Right hindlimb (tissue), 1 donor: ENCODE results near the gene NFX1.
"Not testable (repeated sequence)": the region's sequence is repeated elsewhere in the genome, so short reads cannot be mapped to it uniquely, and the experiment has no call there.

ENCODE experiments used
- DNase-seq: peaks from one replicate; pipeline ENCODE4 v3.0.0-alpha.2; 2018

NFX1 gene

GRCh38 chr9:33311953-33312352 lies 21.6 kb downstream of the NFX1 start:
- DNase-seq, result no peak

DNA sequence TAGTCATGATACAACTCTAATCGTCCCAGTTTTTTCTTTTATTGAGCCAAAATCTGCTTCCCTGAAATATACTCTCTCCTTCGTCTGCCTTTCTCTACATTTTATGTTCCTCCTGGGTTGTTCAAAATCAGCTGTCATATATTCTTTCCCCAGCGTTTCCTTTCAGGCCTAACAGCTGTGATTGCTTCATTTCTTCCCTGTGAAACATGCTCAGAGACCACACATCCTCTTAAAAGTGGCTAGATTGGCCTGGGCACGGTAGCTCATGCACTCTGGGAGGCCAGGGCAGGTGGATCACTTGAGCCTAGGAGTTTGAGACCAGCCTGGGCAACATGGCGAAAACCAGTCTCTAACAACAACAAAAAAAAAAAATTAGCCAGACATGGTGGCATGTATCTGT lies 25.1 kb downstream of the NFX1 start:
- DNase-seq, result no peak

DNA sequence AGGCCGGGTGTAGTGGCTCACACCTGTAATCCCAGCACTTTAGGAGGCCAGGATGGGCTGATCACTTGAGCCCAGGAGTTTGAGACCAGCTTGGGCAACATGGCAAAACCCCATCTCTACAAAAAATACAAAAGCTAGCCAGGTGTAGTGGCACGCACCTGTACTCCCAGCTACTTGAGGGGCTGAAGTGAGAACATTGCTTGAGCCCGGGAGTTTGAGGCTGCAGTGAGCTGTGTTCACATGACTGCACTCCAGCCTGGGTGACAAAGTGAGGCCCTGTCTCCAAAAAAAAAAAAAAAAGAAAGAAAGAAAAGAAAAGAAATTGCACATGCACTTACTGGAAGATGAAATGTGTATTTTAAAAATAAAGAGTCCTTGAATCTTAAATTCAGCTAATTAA lies 26.8 kb downstream of the NFX1 start:
- not testable (repeated sequence) for DNase-seq

DNA sequence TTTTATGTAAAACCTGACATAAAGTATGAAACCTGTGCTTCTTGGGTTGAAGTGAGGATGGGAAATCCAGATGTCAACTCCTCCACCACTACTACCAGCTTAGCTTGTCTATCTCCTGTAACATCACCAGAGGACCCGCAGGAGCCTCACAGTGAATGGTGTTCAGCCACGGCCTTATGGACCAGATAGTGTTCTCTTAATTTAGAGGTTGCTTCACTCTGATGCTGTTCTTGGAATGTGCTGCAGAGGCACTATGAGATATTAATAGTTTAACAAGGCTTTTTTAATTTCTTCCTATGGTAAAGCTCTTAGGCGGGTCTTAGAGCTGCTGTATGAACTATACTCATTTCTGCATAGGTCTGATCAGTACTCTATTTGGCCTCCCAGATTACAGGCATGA lies 27.9 kb downstream of the NFX1 start:
- no peak for DNase-seq

- no peak for DNase-seq
These were observed 28.5 kb downstream of the NFX1 start for GRCh38 chr9:33318781-33319180.

DNA sequence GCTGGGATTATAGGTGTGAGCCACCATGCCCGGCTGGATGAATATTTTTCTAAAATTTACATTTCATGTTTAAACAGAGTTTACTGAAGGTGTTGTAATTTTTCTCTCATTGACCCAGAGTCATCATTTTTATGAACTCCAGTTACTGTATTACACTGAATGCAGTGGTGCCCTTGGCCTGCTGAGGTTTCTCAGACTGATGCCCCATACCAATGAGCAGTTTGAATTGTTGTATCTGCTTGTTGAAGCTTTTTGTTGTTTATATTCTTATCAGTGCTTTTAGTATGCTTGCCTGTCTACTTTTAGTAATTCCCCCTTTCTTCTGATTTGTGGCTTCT lies 29.9 kb downstream of the NFX1 start:
- DNase-seq, result no peak

DNA sequence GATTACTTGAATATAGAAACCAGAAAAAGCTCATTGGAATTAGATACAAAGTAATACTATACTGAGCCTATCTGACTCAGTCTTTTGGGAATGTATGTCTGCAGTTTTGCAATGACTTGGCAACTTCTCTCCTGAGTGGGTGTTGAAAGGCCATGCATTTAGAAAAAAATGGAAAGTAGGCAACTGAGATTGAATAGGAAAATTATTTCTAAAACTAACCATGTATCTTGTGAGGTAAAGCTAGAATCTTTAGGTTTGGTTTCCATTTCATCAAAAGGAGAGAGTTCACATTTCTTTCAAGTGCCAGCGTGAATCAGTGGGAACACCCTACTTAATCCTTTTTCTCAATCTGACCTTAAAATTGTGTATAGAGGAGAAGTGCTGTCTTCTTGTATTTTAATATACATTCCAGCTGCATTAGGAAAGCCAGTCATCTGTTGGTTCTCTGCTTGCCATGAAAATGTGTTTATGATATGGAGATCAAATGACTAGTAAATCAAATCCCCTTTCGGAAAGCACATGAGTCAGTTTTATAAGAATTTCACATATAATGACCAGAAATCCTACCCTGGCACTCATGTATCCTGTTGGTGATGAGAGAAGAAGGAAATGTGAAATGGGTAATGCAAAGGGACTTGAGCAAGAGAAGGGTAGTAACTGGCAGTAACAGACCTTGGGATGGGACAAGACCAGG lies 30.4 kb downstream of the NFX1 start:
- DNase-seq, result no peak

- DNase-seq, result no peak
These were observed 38.8 kb downstream of the NFX1 start for GRCh38 chr9:33329117-33329563.

DNA sequence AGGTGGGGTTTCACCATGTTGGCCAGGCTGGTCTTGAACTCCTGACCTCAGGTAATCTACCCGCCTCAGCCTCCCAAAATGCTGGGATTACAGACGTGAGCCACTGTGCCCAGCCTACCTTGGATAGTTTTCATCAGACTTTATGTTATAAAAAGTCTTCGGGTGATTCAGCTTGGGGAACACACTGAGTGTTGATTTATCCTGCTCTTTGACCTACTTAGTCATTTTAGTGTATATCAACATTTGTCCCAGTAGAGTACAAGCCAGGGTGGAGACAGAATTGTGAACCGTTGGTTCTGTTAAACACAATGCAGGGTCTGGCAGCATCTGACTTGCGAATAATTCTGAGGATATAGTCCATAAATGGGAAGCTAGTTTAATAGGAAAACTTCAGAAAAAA lies 39.7 kb downstream of the NFX1 start:
- DNase-seq, result no peak

DNA sequence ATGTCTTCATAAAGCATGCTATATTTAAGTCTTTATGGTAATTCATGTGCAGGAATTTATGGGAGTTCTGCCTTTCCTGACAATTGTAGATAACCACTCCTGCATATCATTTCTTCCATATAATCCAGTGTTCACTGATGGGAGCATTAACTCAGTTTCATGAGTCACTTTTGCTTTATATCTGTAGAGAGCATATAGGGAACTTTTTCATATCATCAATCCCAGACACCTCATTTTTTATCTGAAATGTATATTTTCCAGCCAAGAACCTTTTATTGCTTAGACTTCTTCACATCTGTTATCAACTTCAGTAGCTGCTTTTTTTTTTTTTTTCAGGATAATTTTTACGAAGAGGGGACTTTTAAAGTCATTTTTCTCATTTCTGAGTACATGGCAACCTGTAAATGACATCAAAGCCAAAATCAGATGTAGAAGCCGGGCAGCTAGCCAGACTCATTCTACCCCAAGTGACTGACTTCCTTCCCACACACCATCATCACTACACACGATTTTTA lies 41.1 kb downstream of the NFX1 start:
- no peak for DNase-seq

DNA sequence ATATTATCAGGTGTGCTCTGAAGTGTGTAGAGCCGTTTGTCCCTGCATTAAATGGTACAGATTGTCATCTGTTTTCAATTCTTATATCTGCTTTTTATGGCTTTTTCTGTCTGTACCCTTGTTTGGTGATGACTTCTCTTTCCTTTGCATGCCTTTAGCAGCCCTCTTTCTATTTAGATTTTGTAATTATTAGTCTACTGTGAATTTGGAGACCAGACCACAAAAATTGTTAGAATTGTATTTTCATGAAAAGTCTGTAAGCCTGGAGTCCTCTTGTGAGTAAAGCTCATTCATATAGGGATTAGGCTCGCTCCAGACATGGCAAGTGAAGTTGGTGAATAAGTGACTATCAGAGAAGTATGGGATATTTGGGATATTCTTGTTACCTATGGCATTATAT lies 41.7 kb downstream of the NFX1 start:
- DNase-seq, result no peak

DNA sequence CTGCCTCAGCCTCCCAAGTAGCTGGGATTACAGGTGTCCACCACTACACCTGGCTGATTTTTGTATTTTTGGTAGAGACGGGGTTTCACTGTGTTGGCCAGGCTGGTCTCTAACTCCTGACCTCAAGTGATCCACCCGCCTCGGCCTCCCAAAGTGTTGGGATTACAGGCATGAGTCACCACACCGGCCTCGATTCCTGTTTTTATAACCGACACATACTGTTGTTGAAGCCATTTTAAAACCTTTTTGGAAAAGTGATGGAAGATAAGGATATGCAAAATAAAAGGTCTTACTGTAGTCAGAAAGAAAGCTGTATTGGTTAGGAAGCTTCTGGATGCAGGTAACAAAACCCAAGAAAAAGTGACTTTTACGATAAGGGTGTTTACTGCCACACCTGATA lies 42.6 kb downstream of the NFX1 start:
- DNase-seq, result not testable (repeated sequence)

- DNase-seq, result no peak
These were observed 49.9 kb downstream of the NFX1 start for GRCh38 chr9:33340186-33340585.

DNA sequence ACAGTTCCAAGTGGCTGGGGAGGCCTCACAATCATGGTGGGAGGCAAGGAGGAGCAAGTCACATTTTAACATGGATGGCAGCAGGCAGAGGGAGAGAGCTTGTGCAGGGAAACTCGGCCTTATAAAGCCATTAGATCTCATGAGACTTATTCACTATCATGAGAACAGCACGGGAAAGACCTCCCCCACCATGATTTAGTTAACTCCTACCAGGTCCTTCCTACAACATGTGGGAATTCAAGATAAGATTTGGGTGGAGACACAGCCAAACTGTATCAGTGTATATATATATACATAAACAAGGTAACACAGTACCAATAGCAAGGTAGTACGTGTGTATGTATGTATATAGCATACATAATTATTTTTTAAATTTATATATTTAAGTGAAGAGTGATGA lies 50.9 kb downstream of the NFX1 start:
- no peak for DNase-seq

GRCh38 chr9:33344145-33344544 lies 53.8 kb downstream of the NFX1 start:
- no peak for DNase-seq

- DNase-seq, result no peak
These were observed 56.2 kb downstream of the NFX1 start for GRCh38 chr9:33346564-33346963.

- no peak for DNase-seq
These were observed 58.7 kb downstream of the NFX1 start for GRCh38 chr9:33348998-33349397.

DNA sequence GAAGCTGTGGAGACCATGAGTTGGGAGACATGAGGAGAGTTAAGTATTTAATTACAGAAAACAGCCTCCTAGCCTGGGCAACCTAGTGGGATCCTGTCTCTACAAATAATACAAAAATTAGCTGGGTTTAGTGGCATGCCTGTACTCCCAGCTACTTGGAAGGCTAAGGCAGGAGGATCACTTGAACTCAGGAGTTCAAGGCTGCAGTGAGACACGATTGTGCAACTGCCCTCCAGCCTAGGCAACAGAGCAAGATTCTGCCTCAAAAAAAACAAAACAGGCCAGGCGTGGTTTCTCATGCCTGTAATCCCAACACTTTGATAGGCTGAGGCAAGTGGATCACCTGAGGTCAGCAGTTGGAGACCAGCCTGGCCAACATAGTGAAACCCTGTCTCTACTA lies 59.4 kb downstream of the NFX1 start:
- no peak for DNase-seq

GRCh38 chr9:33350310-33350709 lies 60.0 kb downstream of the NFX1 start:
- DNase-seq, result no peak

DNA sequence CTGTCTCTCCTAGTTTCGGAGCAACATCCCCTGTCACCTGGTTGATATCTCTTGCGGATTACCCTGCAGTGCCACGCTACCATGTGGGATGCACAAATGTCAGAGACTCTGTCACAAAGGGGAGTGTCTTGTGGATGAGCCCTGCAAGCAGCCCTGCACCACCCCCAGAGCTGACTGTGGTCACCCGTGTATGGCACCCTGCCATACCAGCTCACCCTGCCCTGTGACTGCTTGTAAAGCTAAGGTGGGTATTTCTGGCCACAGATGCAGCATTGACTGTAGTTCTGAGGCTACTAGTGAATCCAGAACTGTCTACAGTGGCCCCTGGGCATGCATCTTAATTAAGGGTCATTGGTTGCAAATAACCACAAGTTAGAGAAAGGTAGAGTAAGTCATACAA lies 61.2 kb downstream of the NFX1 start:
- no peak for DNase-seq

DNA sequence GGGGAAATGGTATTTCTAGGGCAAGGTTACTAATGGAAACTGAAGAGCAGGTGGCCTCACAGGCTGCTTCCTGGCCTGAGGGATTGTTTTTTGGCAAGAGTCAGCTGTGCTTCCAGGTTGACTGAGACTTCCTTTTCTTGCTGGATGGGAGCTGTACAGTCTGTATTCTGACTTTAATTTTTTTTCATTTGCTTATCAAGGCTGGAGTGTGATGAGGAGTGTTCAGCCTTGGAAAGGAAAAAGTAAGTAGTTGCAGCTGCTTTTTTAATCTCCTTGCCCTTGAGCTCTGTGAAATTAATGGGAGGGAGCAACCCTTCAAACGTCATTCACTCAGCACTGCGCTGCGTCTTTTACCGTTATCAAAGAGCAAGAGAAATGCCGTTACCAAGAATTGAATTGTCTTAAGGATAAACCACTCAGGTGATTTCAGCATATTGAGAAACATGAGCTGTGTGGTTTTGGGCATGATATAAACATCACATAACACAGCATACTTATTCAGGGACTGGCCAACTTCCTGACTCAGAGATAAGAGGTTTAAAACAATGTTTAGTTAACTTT lies 64.4 kb downstream of the NFX1 start:
- no peak for DNase-seq

DNA sequence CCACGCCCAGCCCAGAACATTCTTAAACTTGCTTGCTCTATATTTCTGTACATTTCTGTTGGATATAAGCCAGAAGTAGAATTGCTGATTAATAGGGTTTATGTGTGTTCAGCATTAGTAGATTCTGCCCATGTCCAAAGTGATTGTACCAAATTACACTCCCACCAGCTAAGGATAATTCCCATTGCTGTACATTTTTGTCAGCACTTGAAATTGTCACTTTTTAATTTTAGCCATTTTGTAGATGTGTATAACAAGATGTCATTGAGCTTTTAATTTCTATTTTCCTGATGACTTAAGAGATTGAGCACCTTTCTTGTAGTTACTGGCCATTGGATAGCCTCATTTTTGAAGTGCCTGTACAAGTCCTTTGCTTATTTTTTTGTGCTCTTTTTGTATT lies 65.6 kb downstream of the NFX1 start:
- no peak for DNase-seq

DNA sequence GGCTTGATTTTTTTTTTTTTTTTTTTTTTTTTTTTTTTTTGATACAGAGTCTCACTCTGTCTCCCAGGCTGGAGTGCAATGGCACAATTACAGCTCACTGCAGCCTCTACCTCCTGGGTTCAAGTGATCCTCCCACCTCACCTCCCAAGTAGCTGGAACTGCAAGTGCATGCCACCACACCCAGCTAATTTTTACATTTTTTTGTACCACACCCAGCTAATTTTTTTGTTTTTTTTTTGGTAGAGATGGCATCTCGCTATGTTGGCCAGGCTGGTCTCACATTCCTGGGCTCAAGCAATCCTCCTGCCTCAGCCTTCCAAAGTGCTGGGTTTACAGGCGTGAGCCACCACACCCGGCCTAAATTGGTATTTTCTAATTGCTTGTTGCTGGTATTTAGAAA lies 68.3 kb downstream of the NFX1 start:
- not testable (repeated sequence) for DNase-seq

DNA sequence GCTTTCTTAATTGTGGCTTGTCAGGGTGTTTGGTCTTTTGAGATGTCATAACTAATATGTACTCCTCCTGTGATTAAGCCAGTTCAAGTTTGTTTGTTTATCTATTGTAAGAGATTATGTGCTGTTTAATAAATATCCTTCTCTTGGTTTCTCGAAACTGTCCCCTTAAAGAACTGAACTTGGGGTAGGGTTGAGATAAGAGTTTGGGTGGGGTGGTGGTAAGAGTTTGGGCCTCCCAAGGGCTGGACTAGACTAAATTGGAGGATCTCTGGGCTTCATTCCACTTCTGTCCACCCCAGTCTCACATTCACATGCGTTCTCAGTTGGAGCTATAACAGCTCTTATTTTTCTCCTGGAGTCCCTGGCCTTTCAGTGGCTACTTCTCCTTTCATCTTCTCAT lies 73.8 kb downstream of the NFX1 start:
- DNase-seq, result no peak

DNA sequence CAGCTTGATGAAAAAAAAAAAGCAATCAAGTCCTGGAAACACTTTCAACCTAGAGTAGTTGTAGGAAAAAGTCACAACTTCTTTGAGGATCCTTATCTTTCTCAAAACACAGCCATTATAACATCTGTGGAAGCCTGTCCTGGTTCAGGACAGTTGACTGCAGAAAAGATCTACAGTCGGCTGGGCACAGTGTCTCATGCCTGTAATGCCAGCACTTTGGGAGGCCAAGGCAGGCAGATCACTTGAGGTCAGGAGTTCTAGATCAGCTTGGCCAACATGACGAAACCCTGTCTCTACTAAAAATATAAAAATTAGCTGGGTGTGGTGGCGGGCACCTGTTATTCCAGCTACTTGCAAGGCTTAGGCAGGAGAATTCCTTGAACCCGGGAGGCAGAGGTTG lies 74.5 kb downstream of the NFX1 start:
- DNase-seq, result not testable (repeated sequence)
